ENCODE data around the gene FLVCR2.

Gene FLVCR2

GRCh38 chr14:75636100-75636692, 57.8 kb downstream of the FLVCR2 start:
- DNase-seq = no peak

- no peak for DNase-seq
Measured at GRCh38 chr14:75640876-75641275, 62.5 kb downstream of the FLVCR2 start.

- DNase-seq = no peak
Measured at GRCh38 chr14:75643985-75644384, 65.6 kb downstream of the FLVCR2 start.

GRCh38 chr14:75645056-75645455, 66.6 kb downstream of the FLVCR2 start:
- DNase-seq = no peak

- no peak for DNase-seq
Measured at GRCh38 chr14:75646762-75647161, 68.3 kb downstream of the FLVCR2 start.

- DNase-seq = no peak
Measured at GRCh38 chr14:75647640-75648039, 69.2 kb downstream of the FLVCR2 start.

GRCh38 chr14:75648066-75648838, 69.8 kb downstream of the FLVCR2 start:
- no peak for DNase-seq

GRCh38 chr14:75649337-75649736, 70.9 kb downstream of the FLVCR2 start:
- no peak for DNase-seq

GRCh38 chr14:75649773-75650172, 71.4 kb downstream of the FLVCR2 start:
- no peak for DNase-seq

- DNase-seq = no peak
Measured at GRCh38 chr14:75650253-75651058, 72.0 kb downstream of the FLVCR2 start.

- no peak for DNase-seq
Measured at GRCh38 chr14:75653563-75653962, 75.1 kb downstream of the FLVCR2 start.

GRCh38 chr14:75654127-75654732, 75.8 kb downstream of the FLVCR2 start:
- peak; percentile 81 to 85 for DNase-seq

- no peak for DNase-seq
Measured at GRCh38 chr14:75655235-75655634, 76.8 kb downstream of the FLVCR2 start.

- DNase-seq = no peak
Measured at GRCh38 chr14:75657331-75657730, 78.9 kb downstream of the FLVCR2 start.

- no peak for DNase-seq
Measured at GRCh38 chr14:75658957-75659356, 80.5 kb downstream of the FLVCR2 start.

GRCh38 chr14:75660238-75660629, 81.8 kb downstream of the FLVCR2 start:
- DNase-seq = no peak

GRCh38 chr14:75660630-75661498, 82.4 kb downstream of the FLVCR2 start, which contains the start of the genes ERG28 and TTLL5:
Gene ERG28 (minus strand): TSS chr14:75660876. CDS start chr14:75657502, 3,374 bp downstream.
Gene TTLL5 (plus strand): TSS chr14:75661246. CDS start chr14:75663150, 1,904 bp downstream.
- peak; percentile 93 to 95 for DNase-seq

- no peak for DNase-seq
Measured at GRCh38 chr14:75661499-75661814, 83.0 kb downstream of the FLVCR2 start.

- DNase-seq = no peak
Measured at GRCh38 chr14:75662966-75663365, 84.5 kb downstream of the FLVCR2 start.

GRCh38 chr14:75667099-75667765, 88.8 kb downstream of the FLVCR2 start:
- no peak for DNase-seq

- DNase-seq = no peak
Measured at GRCh38 chr14:75672605-75673192, 94.3 kb downstream of the FLVCR2 start.

Data from activated CD4-positive, alpha-beta T cell treated with anti-CD3 and anti-CD28 coated beads, Interleukin-2, amount 50 U/mL, for 4 hours (primary cell).